H1 (cell line): ENCODE measurements around the gene DIPK1C. TPM values are rescaled to one million over a fixed set of nuclear protein-coding genes. Genes with fewer than 3 reads are reported as not detected.

Experiments
- CHD1 ChIP-seq: IDR thresholded peaks from 2 replicates; pipeline ENCODE4 v1.6.1; 2012; ENCODE audit warnings: low read depth, low read length, improper control_type of control experiment
- JUND ChIP-seq: IDR thresholded peaks from 2 replicates; pipeline ENCODE4 v1.6.1; 2011; ENCODE audit warnings: mild to moderate bottlenecking, improper control_type of control experiment, low read length
- NRF1 ChIP-seq: IDR thresholded peaks from 2 replicates; pipeline ENCODE4 v1.6.1; 2011; ENCODE audit warnings: mild to moderate bottlenecking, low read depth, low read length, improper control_type of control experiment
- POLR2AphosphoS5 ChIP-seq: IDR thresholded peaks from 2 replicates; pipeline ENCODE4 v1.6.1; 2011; ENCODE audit warnings: low read depth, low read length
- RFX5 ChIP-seq: IDR thresholded peaks from 2 replicates; pipeline ENCODE4 v1.6.1; 2011; ENCODE audit warnings: low read depth, low read length, improper control_type of control experiment, borderline replicate concordance
- TCF12 ChIP-seq: IDR thresholded peaks from 2 replicates; pipeline ENCODE4 v1.6.1; 2011; ENCODE audit warnings: low read depth, mild to moderate bottlenecking, low read length
- polyA plus RNA-seq, 7 experiments: library from polyadenylated mRNA; depleted of rRNA in 3 of 7; stranded (reverse) in 5 of 7; unstranded in 2 of 7; fragments of >200 nt in 5 of 7; fragments of 200-250 nt in 2 of 7; gene quantifications; 1 replicate in 5 of 7; 2 replicates in 1 of 7; 4 replicates in 1 of 7; pipeline versions ENCODE4 v1.2.1 to v1.2.3, GENCODE V29; 2011 to 2013; ENCODE audit warnings: missing spikeins in 2 of 7, mixed read lengths in 2 of 7
- total RNA-seq: library from RNA; stranded (reverse); fragmentation: NEBNext Ultra II Directional; extraction: Animal tissue kit (Norgen Biotek cat#: 25700); gene quantifications from 2 replicates; pipeline ENCODE4 v1.2.1, GENCODE V29; 2021

Gene DIPK1C
- total and polyA plus RNA-seq, 2 of the 8 experiments (the other 6 are each of a cell fraction or from before 2014, with no cell fraction given) = 0.08 TPM; not detected in 1

DNA sequence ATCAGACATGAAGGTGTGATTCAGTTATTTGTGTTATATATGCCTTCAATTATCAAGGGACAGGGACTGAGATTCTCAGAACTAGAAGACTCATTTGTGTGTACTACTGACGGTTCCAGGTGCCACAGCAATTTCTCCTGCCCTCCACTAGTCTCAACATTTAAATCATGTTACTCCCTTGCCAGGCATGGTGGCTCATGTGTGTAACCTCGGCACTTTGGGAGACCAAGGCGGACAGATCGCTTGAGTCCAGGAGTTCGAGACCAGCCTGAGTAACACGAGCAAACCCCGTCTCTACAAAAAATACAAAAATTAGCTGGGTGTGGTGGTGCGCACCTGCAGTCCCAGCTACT lies 40.2 kb upstream of the DIPK1C start (continued):
- TF ChIP-seq TCF12 (no peak), CHD1 (no peak), POLR2AphosphoS5 (no peak; the same call in 1 of the 2 replicates), RFX5 (no peak), JUND (no peak), NRF1 (no peak)
- TF ChIP-seq, all 59 proteins: peak for 0
